H1 (cell line): ENCODE measurements around the gene FXYD5.

ENCODE experiments used
- ATF2 ChIP-seq: IDR thresholded peaks from 2 replicates; pipeline ENCODE4 v1.6.1; 2012; ENCODE audit warnings: low read length, inconsistent platforms
- CEBPB ChIP-seq: IDR thresholded peaks from 2 replicates; pipeline ENCODE4 v1.6.1; 2012; ENCODE audit warnings: low read depth, low read length
- CTCF ChIP-seq, 3 experiments: IDR thresholded peaks; 1 replicate in 2 of 3; 2 replicates in 1 of 3; pipeline versions ENCODE4 v1.5.1 to v1.6.1; 2011; ENCODE audit warnings: low read length in 3 of 3, mild to moderate bottlenecking in 3 of 3, inconsistent platforms in 2 of 3, low read depth in 1 of 3, moderate library complexity in 1 of 3; ENCODE audit not compliant: insufficient read depth in 1 of 3; ENCODE audit errors: control extremely low read depth in 1 of 3
- EP300 ChIP-seq, 2 experiments: IDR thresholded peaks; 1 replicate in 1 of 2; 2 replicates in 1 of 2; pipeline ENCODE4 v1.6.1; 2011 to 2012; ENCODE audit warnings: low read depth in 2 of 2, low read length in 2 of 2, mild to moderate bottlenecking in 2 of 2, borderline replicate concordance in 1 of 2, inconsistent platforms in 1 of 2, moderate library complexity in 1 of 2
- GABPA ChIP-seq: IDR thresholded peaks from 2 replicates; pipeline ENCODE4 v1.6.1; 2011; ENCODE audit warnings: mild to moderate bottlenecking, low read length, moderate library complexity, borderline replicate concordance; ENCODE audit not compliant: insufficient read depth
- POLR2A ChIP-seq, 2 experiments: IDR thresholded peaks; 1 replicate in 1 of 2; 2 replicates in 1 of 2; pipeline ENCODE4 v1.6.1; 2011; ENCODE audit warnings: low read depth in 2 of 2, low read length in 2 of 2, mild to moderate bottlenecking in 2 of 2; ENCODE audit errors: control extremely low read depth in 1 of 2
- POLR2AphosphoS5 ChIP-seq: IDR thresholded peaks from 2 replicates; pipeline ENCODE4 v1.6.1; 2011; ENCODE audit warnings: low read depth, low read length
- RNF2 ChIP-seq: fragments of 200-900, 300-1000 bp; sonication (generic); IDR thresholded peaks from 2 replicates; pipeline ENCODE4 v1.7.1; 2016; ENCODE audit warnings: borderline replicate concordance, low read depth, mild to moderate bottlenecking, antibody characterized with exemption, low read length; ENCODE audit not compliant: poor library complexity, severe bottlenecking; ENCODE audit errors: missing control alignments
- SIRT6 ChIP-seq: IDR thresholded peaks from one replicate; pipeline ENCODE4 v1.7.1; 2012; ENCODE audit warnings: low read length, inconsistent platforms
- TBP ChIP-seq: IDR thresholded peaks from 2 replicates; pipeline ENCODE4 v1.6.1; 2011; ENCODE audit warnings: low read depth, low read length, improper control_type of control experiment
- TEAD4 ChIP-seq: IDR thresholded peaks from 2 replicates; pipeline ENCODE4 v1.6.1; 2012; ENCODE audit warnings: low read depth, low read length, inconsistent platforms, mixed read lengths

DNA sequence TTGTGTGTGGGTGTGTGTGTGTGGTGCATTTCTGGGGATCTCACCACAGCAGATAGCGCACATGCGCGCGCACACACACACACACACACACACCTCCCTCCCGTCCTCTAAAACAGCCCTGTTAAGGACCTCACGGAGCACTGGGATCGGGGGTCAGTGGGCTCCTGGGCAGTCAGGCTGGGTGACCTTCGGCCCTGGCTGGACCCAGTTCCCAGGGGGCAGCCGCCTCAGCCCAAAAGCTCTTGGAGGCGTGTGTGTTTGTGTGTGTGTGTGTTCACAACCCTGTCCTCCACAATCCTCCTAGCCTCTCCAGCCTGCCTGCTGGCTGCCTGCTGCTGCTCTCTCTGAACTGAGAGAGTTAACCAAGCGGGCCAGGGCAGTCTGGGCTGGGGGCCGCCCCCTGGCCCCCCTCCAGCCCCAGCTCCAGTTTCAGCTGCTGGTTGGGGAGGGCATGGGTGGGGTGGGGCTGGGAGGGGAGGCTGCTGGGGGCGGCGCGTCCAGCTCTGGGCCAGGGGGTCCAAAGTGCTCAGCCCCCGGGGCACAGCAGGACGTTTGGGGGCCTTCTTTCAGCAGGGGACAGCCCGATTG, 16.1 kb upstream of the FXYD5 start, which contains the start of gene FXYD1:
- TF ChIP-seq CTCF (IDR thresholded peaks at IDR 0.05; ENCODE audit: control extremely low read depth in 1 of 3, insufficient read depth in 1 of 3, low read depth in 1 of 3, low read length in 3 of 3) (no peak), POLR2AphosphoS5 (no peak), SIRT6 (no peak), ATF2 (no peak), POLR2A (IDR thresholded peaks at IDR 0.05; ENCODE audit: control extremely low read depth in 1 of 2, low read depth in 2 of 2, low read length in 2 of 2) (no peak), RNF2 (no peak), EP300 (IDR thresholded peaks at IDR 0.05; ENCODE audit: borderline replicate concordance in 1 of 2, low read depth in 2 of 2, low read length in 2 of 2) (no peak), TBP (no peak), GABPA (no peak), CEBPB (no peak), TEAD4 (no peak)
